NCI-H2171 treated with DMSO at 0.1 percent for 48 hours (cell line): ENCODE data around the gene CEPT1.
"Not testable (repeated sequence)": the region's sequence is repeated elsewhere in the genome, so short reads cannot be mapped to it uniquely, and the experiment has no call there.

ENCODE experiments used
- DNase-seq: peaks from one replicate; lab custom pipeline; 2025; lab: John Stamatoyannopoulos, UW

CEPT1 gene

DNA sequence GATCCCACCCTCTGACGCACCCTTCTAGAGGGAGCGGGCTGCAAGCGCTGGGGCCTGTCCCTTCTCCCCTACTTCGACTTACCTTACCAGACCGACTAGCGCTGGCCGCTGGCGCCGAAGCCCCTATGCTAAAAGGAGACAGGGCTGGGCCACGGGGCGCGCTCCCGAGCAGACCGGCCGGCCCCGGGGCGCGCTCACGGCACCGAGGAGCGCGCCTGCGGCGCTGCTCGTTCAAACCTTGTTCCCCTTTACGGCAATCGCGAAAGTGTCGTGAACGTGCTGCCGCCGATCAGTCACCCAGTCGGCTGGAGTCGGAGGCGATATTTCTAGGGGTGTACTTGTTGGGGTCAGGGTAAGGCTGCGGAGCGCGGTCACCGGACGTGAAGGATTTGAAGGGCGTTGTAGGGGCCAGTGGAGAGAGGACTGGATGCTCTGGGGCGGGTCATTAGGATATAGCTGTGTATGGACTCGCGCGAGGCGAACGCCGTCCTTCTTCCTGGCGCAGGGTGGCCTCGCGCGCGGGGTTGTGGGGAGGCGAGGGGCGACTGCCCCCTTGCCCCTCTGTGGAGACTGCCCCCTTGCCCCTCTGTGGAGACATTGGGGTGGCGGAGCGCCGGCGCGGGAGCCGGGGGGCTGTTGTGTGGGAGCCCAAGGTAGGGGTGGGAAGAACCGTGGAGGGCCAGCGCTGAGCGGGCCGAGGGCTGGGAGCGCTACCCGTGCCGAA is at the start of gene CEPT1, which contains the start of gene DRAM2:
Gene CEPT1 (plus strand): TSS at position 268 of the 724 bp plus-strand sequence. CDS start 7,492 bp downstream, outside the sequence.
Gene DRAM2 (minus strand): TSS at position 138 of the 724 bp plus-strand sequence. CDS start 8,539 bp downstream, outside the sequence.
- peak; percentile 93 for DNase-seq

DNA sequence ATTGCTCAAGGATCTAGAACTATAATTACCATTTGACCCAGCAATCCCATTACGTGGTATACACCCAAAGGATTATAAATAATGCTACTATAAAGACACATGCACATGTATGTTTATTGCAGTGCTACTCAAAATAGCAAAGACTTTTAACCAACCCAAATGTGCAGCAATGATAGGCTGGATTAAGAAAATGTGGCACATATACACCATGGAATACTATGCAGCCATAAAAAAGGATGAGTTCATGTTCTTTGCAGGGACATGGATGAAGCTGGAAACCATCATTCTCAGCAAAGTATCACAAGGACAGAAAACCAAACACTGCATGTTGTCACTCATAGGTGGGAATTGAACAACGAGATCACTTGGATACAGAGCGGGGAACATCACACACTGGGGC is 44.6 kb upstream of the CEPT1 start:
- DNase-seq: not testable (repeated sequence)

DNA sequence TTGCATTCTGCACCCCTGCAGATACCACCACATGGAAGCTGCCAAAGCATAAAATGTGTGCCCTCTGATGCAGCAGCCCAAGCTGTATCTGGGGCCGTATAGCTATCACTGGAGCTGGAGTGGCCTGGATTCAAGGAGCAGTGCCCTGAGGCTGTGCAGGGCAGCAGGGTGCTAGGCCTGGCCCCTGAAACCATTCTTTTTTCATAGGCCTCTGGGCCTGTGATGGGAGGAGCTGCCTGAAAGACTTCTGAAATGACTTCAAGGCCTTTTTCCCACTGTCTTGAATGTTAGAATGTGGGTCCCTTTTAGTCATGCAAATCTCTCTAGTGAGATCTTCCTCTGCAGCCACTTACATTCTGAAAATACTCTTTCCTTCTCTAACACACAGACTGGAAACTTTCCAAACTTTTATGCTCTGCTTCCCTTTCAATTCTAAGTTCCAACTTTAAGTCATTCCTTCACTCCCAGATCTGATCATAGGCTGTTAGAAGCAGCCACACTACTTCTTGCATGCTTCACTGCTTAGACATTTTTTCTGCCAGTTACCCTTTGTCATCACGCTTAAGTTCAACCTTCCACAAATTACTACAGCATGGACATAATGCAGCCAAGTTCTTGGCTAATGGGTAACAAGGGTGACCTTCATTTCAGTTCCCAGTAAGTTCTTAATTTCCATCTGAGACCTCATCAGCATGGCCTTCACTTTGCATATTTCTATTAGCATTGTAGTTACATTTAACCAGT is 42.5 kb upstream of the CEPT1 start:
- DNase-seq: no peak

DNA sequence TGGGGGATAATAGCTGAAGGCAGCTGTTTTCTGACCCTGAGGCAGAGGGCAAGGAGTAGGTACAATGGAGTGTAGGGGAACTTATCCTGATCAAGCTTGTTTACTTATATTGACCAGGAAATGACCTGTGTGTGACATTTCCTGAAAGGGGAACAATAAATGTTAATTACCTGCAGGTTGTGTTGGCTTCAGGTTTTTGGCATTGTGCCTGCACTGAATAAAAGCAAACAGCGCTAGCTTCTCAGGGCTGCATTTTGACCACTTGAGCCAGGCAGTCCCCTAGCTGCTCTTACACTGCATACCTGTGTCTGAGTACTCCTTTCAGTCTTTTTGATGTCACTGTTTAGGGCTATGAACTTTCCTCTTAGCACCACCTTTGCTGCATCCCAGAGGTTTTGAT is 40.7 kb upstream of the CEPT1 start:
- no peak for DNase-seq

DNA sequence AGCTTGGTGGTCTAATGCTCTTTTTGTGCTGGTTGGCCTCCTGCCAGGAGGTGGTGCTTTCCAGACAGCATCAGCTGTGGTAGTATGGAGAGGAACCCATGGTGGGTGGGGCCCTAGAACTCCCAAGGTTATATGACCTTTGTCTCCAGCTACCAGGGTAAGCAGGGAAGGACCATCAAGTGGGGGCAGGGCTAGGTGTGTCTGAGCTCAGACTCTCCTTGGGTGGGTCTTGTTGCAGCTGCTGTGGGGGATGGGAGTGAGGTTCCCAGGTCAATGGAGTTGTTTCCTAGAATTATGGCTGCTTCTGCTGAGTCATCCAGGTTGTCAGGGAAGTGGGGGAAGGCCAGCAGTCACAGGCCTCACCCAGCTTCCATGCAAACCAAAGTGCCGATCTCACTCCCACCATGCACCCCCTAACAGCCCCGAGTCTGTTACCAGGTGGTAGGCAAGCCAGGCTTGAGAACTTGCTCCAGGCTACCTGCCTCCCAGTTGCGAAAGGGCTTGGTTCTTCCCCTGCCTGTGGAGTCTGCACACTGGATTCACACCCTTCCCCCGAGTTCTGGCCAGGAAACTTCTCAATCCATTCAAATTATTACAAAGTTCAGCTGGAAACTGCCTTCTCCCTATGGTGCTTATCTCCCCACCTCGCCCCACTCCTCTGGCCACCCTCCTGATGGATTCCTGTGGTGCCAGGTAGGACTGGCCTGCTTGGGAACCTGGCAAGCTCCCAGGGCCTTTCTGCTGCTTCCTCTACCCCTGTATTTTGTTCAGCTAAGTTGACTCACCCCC is 38.0 kb upstream of the CEPT1 start:
- no peak for DNase-seq

DNA sequence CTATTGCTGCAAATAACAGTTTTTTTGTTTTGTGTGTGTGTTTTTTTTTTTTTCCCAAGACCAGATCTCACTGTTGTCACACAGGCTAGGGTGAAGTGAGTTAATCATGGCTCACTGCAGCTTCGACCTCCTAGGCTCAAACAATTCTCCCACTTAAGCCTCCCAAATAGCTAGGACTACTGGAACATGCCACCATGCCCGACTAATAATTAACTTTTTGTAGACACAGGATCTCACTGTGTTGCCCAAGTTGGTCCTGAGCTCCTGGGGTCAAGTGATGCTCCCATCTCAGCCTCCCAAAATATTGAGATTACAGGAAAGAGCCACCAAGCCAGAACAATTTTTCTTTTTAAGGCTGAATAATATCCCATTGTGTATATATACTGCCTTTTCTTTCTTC is 35.0 kb upstream of the CEPT1 start:
- no peak for DNase-seq

DNA sequence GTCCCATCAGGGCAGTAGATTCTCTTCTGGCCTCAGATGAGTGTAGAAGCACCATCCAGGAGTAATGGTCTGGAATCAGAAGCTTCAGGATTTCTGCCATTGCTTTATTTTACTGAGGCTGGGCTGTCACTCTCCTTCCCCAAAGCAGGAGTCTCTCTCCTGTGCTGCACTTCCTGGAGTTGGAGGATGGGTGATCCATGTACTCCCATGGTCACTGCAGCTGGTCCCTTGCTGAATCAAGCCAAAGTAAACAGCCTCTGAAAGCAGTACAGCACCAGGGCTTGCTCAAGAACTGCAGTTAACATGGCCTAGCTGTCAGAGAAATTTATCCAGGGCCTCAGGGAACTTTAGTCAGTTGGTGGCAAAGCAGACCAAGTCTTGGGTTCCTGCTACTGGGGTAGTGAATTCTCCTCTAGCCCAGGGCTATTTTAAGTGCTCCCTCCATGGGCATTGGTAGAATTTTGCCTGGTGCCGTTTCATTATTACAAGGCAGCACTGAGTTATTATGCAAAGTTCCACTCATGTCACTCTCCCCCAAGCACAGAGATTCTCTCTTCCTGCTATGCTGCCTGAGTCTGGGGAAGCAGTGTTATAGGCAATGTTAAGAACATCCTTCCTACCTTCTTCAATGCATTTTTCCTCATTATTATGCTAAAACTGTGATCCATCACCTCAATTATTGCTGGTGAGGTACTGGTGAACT is 29.7 kb upstream of the CEPT1 start:
- DNase-seq: no peak

DNA sequence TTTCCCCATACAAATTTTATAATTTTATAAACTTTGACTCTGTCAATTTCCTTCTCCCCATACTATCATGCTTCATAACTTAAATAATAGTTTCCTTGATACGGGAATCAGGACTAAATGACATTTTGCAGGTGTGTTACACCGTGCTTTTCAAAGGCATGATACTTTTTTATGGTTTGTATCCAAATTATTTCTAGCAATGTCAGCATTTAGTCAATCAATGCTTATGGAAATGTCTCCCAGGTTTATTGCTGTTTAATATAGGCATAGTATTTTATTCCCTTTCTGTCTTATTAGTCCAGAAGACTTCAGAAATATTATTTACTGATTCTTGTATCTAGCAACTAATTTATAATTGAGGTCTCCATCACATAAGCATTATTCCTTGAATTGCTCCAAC is 23.5 kb upstream of the CEPT1 start:
- DNase-seq: no peak

DNA sequence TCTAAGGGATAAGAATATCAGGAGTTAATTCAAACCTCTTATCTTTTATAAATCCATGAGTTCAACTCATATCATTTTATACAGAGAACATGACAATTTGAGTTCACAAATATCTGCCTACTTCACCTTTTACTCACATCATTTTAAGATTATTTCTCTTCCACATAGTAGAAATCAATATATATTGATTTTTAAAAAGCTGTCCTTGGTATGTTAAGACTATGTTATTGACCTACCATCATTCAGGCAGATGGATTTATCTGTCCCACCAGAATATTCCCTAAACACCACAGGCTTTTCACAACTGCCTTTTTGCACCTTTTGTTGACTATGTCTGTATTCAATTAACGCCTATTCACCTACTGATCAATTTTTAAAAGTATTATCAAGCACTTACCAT is 13.7 kb upstream of the CEPT1 start:
- DNase-seq: no peak

DNA sequence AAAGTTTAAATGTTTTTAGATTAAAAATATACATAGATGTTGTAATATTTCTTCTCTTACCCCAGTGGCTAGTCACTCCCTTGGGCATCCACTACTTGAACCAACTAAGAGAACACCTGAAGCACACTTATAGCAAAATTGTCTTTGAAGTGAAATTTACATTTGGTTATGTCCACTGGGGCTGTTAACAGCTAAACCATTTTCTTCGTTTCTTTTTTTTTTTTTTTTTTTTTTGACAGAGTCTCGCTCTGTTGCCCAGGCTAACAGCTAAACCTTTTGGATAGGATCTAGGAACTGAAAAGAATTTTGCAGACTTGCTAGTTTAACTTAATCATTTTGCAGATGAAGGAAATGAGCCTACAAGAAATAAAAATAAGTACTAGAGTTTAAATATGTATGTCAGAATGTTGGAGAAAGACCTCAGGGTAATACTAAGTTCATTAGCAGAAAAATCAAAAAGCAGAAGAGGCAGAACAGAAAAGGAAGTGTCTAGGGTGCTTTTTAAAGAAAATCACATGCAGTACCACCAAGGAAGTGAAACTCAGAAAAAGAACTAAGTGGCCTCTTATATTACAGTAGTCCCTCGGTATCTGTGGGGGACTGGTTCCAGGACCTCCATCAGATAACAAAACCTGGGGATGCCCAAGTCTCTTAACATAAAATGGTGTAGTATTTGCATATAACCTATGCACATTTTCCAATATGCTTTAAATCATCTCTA is 11.9 kb upstream of the CEPT1 start:
- no peak for DNase-seq

DNA sequence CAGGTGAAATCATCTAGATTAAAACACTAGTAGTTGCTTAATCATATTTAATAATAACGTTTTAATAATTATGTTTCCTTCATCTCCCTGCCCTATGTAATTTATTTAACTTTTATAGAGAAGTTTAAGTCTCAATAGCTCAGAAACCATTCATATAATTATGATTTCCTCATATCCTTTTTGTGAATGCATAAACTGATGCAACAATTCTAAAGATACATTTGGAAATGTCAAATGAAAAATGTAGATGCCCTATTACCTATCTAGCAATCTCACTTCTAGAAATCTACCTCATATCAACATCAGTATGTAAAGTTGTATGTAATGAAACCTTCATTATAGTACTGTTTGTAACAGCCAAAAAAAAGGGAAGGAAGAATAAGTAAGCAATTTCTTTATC is 10.6 kb upstream of the CEPT1 start:
- DNase-seq: no peak

DNA sequence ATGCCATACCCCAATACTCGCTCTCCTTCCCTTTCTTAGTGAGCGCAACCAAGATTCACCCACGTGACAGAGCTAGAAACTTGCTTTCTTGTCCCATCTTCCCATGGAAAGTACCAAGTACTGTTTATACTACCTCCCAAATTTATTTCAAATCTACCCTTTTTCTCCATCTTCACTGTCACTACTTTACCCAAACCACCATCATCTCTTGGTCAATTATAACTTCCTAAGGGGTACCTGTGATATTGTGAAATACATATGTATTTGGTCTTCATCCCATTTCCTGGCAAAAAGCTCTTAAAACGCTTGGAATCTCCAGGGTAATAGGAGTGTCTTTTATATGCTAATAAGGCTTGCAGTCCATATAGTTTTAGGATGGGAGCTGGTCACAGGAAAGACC is 8.3 kb upstream of the CEPT1 start:
- no peak for DNase-seq

DNA sequence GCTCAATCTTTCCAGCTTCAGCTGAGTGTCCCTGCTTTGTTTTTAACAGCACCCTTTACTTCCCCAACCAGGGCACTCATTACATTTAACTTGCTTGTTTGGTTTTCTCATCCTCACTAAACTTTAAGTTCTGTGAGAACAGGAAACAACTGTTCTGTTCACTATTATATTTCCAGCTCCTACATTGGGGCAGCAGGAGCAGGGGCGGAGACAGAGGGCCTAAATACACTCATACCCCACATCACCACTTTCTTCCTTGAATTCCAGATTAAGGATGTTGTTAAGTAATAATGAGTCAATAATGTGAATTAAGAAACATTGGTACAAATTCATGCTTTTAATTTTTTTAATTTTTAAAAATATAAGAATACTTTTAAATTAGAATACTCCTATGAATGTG is 6.2 kb upstream of the CEPT1 start:
- no peak for DNase-seq

DNA sequence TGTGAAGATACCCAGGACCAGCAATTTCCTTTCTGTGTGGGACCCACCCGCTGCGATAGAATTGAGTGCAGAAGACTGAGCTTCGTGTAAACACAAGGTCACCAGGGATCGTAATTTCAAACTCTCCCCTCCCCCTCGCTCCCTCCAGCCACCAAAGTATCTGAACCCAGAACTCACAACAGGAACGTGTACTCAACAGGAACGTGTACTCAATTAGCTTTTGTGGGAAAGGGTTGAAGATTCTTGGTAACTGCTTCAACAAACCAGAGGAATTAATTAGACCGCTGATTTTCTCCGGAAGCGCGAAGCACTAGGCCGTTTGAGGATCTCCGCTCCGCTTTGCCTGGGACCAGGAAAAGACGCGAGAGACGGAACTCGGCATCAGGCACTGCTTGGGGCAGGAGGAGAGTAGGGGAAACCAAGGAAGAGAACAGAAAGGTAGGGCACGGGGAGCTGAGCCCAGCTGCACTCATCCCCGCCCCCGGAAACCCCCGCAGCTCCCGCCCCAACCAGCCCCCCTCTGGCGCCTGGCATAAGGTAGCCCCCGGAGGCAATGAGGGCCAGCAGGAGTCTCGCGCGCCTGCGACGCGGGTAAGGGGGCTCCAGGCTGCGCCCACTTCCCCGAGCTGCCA is 583 bp upstream of the CEPT1 start:
- peak; percentile 93 for DNase-seq

DNA sequence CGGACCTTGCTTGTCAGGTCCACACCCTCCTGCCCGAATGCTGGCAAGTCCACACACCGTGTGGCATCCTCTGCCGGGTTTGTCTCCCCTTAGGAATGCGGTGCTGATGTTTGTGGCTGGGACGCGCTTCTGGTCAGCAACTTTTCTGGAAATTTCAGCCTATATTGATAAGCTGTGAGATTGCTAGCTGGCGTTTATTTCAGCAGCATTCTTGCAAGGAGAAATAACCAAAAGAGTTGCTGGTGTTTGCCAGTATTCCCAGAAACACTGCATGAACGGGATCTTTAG is 601 bp downstream of the CEPT1 start:
- no peak for DNase-seq

DNA sequence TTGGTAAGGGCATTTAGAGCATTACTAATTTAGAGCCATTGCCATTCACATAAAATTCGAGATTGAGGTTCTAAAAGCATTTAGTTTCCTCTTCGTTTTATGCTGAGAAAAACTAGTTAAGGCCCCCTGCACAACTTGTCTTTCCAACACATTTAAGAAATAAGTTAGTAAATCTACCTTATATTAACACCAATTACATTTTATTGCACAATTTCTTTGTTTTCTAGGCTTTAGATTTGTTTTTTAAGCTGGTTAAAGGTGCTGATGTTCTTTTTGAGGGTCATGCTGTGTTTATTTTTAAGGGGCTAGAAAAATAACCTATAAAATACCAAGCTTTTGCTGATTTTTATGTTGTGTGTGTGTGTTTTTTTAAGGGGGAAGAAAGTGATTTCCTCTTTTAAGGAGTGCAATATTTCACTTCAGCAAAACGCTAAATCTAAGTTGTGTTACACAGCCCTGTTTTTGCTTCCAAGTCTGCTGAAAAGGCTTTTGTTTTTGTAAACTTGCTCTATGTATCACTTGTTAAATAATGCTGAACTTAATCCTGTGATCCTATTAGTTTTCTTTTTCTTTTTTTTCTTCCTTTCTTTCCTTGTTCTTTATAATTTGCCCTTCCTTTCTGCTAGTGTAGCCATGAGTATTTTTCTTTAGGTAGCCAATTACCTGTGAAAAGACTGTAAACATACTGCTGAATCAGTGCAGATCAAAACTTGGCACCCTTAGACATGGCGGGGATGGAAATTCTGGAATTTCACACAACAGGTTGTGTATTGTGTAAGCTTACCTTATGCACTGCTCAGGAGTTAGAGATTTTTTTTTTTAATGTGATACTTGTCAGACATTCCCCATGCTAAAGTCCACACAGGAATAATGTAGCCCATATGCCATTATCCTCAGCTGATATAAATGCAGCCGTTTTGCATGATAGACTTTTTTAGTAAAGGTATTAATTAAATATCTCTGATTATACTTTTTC is 1.5 kb downstream of the CEPT1 start:
- no peak for DNase-seq

DNA sequence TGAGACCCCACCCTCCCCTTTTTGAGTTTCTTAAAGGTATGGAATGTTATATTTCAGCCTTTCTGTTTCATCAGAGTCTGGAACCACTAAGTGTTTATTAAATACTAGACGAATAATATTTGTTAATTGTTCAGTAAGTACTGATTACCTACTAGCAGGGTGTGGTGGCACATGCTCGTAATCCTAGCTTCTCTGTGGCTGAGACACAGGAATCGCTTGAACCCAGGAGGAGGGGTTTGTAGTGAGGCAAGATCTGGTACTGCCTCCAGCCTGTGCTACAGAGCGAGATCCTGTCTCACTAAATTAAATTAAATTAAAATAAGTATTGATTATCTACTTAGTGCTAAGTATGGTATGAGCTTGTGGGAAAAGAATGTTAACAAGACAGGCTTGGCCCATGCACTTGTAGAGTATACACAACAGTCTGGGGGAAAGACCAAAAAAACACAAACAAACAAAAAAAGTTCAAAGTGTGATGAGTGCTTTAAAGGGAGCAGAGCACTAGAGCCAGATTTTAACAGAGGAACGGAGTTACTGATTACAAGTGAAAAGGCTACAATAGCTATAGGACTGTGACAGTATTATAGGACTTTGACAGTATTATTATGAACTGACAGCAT is 2.4 kb downstream of the CEPT1 start:
- DNase-seq: no peak

DNA sequence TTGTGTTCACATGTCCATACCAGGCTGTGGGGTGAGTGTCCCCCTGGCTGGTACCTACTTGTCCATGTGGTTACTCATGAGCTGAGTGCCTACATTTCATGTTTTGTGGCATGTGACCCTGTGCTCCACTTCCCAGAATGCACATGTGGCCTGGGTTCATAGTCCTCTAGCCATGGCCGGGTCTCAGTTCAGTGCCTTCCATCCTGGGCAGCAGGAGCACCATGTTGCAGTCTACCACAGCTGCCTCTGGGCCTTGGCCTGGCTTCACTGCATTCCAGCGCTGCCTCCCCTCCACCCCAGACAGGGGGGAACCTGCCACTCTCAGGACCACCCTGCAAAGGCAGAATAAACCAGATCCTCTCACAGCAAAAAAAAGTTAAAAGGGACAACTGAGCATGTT is 5.5 kb downstream of the CEPT1 start:
- DNase-seq: no peak

DNA sequence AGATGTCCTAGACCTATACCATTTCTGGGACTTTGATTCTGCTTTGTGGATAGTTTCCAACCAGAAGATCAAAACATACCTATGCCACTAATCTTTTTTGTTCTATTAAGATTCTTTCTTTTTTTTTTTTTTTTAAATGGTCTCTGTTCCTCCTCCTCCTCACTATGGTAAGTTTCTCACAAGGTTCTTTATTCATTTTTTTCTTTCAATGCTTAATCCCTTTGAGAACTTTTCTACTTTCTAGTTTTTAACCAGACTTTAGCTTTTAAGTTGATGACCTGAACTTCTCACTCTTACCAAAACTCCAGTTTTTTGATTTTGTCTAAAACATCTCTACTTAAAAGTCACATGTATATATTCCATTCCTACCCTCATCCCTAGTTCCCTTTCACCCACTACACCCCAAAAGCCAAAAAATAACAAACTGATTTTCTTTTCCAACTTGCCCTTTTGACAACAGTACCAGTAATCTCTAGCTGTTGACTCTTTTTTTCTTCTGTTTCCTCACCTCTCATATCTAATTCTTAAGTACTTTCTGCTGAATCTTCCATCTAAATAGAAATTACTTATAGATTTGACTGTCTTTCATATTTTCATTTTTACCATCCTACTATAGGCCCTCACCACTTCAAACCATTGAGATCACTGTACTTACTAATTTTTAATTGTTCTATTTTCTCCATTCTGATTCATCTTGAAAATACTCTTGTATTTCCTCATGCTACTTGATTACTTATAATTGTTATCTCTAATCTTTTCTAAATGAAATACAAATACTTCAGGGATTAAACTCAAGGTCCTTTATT is 6.1 kb downstream of the CEPT1 start:
- DNase-seq: no peak
